ENCODE measurements around the gene CCDC136. TPM values are rescaled to one million over a fixed set of nuclear protein-coding genes. Genes with fewer than 3 reads are reported as not detected.

CCDC136 gene
- total RNA-seq, 4 donors from 2014 or later: 0.61 to 15.8 (median 9.3) TPM

GRCh38 chr7:128788446-128789412 is 3.0 kb upstream of the CCDC136 start:
- ATAC-seq (no peak), DNase-seq (no peak)
- no peaks in the 10 kb centered on the region for H3K9me3 ChIP-seq
- intact Hi-C loops (cut with DNase I; ENCODE audit: low total_unique reads): no loop called here
- in situ Hi-C loops (cut with MboI; ENCODE audit: low sequenced_read_pairs in 4 of 4): loop anchor here in 2 of 4 donors (10.0 to 25.0 kb wide), 2 partner anchors 86 to 99 kb away; no protein-coding TSS in a partner anchor
- no peaks in the 10 kb centered on the region for H3K27me3 ChIP-seq
- H3K36me3 ChIP-seq: no peaks in the 10 kb centered on the region
- no peak overlapping the region for H3K27ac ChIP-seq
- H3K4me1 ChIP-seq: peaks cover 14 to 22% of the 10 kb centered on the region in 2 donors
- no peak overlapping the region for H3K4me3 ChIP-seq
- TF ChIP-seq, protein P1, sequence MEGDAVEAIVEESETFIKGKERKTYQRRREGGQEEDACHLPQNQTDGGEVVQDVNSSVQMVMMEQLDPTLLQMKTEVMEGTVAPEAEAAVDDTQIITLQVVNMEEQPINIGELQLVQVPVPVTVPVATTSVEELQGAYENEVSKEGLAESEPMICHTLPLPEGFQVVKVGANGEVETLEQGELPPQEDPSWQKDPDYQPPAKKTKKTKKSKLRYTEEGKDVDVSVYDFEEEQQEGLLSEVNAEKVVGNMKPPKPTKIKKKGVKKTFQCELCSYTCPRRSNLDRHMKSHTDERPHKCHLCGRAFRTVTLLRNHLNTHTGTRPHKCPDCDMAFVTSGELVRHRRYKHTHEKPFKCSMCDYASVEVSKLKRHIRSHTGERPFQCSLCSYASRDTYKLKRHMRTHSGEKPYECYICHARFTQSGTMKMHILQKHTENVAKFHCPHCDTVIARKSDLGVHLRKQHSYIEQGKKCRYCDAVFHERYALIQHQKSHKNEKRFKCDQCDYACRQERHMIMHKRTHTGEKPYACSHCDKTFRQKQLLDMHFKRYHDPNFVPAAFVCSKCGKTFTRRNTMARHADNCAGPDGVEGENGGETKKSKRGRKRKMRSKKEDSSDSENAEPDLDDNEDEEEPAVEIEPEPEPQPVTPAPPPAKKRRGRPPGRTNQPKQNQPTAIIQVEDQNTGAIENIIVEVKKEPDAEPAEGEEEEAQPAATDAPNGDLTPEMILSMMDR (IDR thresholded peaks at IDR 0.05 in 4 of 5, conservative IDR thresholded peaks at IDR 0.05 in 1 of 5): no peak
- no peak for TF ChIP-seq POLR2A (IDR thresholded peaks at IDR 0.05)

GRCh38 chr7:128790315-128791041 is 1.3 kb upstream of the CCDC136 start:
- peak overlapping the region; percentile 69 to 82 (median 74) for H3K4me3 ChIP-seq
- in situ Hi-C loops (cut with MboI; ENCODE audit: low sequenced_read_pairs in 4 of 4) (loop anchor here in 3 of 4 donors (10.0 to 25.0 kb wide), 3 partner anchors 84 to 97 kb away; no protein-coding TSS in a partner anchor), intact Hi-C loops (cut with DNase I; ENCODE audit: low total_unique reads) (no loop called here)
- H3K4me1 ChIP-seq: peaks cover 14 to 30% of the 10 kb centered on the region in 2 donors
- ATAC-seq (peak in 1 of 2 donors; percentile 4), DNase-seq (no peak)
- TF ChIP-seq, protein P1 (IDR thresholded peaks at IDR 0.05 in 4 of 5, conservative IDR thresholded peaks at IDR 0.05 in 1 of 5): no peak
- no peak for TF ChIP-seq POLR2A (IDR thresholded peaks at IDR 0.05)
- no peaks in the 10 kb centered on the region for H3K27me3 ChIP-seq
- no peaks in the 10 kb centered on the region for H3K9me3 ChIP-seq
- H3K27ac ChIP-seq: peak overlapping the region; percentile 48 to 72 (median 56)
- H3K36me3 ChIP-seq: no peaks in the 10 kb centered on the region

GRCh38 chr7:128791972-128792327 is 182 bp downstream of the CCDC136 start:
- H3K36me3 ChIP-seq: no peaks in the 10 kb centered on the region
- in situ Hi-C loops (cut with MboI; ENCODE audit: low sequenced_read_pairs in 4 of 4): loop anchor here in 3 of 4 donors (10.0 to 25.0 kb wide), 3 partner anchors 83 to 95 kb away; no protein-coding TSS in a partner anchor
- no peaks in the 10 kb centered on the region for H3K27me3 ChIP-seq
- H3K4me3 ChIP-seq: peak overlapping the region; percentile 69 to 82 (median 74)
- DNase-seq (no peak), ATAC-seq (no peak)
- no peaks in the 10 kb centered on the region for H3K9me3 ChIP-seq
- TF ChIP-seq POLR2A (IDR thresholded peaks at IDR 0.05): no peak
- TF ChIP-seq, protein P1 (IDR thresholded peaks at IDR 0.05 in 4 of 5, conservative IDR thresholded peaks at IDR 0.05 in 1 of 5): no peak
- H3K4me1 ChIP-seq: peaks cover 22 to 30% of the 10 kb centered on the region in 2 donors
- peak overlapping the region in 1 of 4 donors; percentile 72 for H3K27ac ChIP-seq
- intact Hi-C loops (cut with DNase I; ENCODE audit: low total_unique reads): no loop called here

DNA sequence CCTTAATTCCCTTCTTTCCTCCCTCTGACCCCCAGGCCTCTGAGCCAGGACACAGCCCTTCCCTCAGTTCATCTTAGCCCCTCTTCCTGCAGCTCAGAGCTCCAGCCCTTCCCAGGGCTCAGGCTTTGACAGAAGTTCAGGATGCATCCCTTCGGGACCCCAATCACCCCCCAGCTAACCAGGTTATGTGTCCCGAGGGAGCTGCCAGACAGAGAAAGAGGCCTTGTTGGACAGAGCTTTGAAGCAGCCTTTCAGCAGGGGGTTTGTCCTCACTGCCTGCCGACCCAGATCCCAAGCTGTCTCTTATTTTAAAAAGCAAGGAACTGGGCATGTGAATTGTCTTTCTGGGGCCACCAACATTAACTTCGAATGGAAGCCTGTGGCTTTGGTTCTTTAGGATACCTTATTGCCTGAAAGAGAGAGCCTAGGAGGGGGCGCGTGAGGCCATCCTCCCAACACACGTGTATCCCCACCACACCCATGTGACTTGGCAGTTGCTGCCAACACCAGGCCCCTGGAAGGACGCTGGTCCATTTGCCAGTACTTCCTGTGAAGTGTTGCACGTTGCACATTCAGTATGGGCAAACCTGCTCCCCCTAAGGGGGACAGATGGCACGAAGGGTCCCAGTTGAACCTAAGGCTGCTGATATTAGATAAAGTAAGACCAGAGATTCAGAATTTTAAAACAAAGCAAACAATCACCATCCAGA is 858 bp downstream of the CCDC136 start:
- Histone ChIP-seq H3K4me1 (peaks cover 22 to 30% of the 10 kb centered on the region in 2 donors), H3K27me3 (no peaks in the 10 kb centered on the region), H3K36me3 (no peaks in the 10 kb centered on the region), H3K27ac (no peak overlapping the region), H3K9me3 (no peaks in the 10 kb centered on the region), H3K4me3 (peak overlapping the region in 1 of 4 donors; percentile 78)
- ATAC-seq (no peak), DNase-seq (no peak)
- in situ Hi-C loops (cut with MboI; ENCODE audit: low sequenced_read_pairs in 4 of 4) (loop anchor here in 3 of 4 donors (10.0 to 25.0 kb wide), 3 partner anchors 82 to 95 kb away; no protein-coding TSS in a partner anchor), intact Hi-C loops (cut with DNase I; ENCODE audit: low total_unique reads) (no loop called here)
- TF ChIP-seq, protein P1 (IDR thresholded peaks at IDR 0.05 in 4 of 5, conservative IDR thresholded peaks at IDR 0.05 in 1 of 5): no peak
- no peak for TF ChIP-seq POLR2A (IDR thresholded peaks at IDR 0.05)
